Upper lobe of left lung (tissue), 4 donors: Measurements from ENCODE around the gene SULT2B1.

Experiments used
- EP300 ChIP-seq, 4 donors: sonication (generic); formaldehyde crosslinking; IDR thresholded peaks; one replicate each; pipeline ENCODE4 v1.5.1; 2017; ENCODE audit warnings: antibody characterized with exemption in 4 of 4, control low read depth in 2 of 4
- TF ChIP-seq, protein P1 (sequence below), 6 experiments: fragments of 450-650 bp in 4 of 6; fragments of 200-600 bp in 2 of 6; sonication (generic) in 2 of 6; IDR thresholded peaks; one replicate each; pipeline ENCODE4 v1.5.1; 2016 to 2019; ENCODE audit warnings: antibody characterized with exemption in 6 of 6

DNA sequence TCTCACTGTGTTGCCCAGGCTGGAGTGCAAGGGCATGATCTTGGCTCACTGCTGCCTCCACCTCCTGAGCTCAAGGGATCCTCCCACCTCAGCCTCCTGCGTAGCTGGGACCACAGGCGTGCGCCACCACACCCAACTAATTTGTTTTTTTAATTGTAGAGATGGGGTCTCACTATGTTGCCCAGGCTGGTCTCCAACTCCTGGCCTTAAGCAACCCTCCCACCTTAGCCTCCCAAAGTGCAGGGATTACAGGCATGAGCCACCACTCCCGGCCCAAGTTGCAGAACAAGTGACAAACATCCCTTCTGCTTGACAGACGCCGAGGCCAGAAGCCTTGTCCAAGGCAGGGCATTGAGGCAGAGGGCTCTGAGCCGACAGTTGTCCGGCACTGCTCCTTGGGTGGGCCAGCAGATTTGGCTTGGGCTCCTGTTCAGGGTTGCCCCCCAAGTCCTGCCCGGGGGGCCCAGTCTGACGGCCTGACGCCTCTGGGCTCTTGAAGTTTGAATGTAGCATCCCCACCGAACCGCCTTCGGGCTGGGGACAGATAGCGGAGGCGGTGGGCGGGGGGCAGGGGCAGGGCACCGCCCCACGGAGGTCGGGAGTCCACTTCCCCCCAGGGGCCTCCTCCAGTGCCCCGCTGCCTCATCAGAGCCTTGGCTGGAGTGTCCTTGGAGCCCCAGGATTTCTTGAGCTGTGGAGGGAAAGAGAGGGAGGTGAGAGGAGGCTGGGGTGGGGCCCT is 48.9 kb downstream of the SULT2B1 start:
- TF ChIP-seq, protein P1, sequence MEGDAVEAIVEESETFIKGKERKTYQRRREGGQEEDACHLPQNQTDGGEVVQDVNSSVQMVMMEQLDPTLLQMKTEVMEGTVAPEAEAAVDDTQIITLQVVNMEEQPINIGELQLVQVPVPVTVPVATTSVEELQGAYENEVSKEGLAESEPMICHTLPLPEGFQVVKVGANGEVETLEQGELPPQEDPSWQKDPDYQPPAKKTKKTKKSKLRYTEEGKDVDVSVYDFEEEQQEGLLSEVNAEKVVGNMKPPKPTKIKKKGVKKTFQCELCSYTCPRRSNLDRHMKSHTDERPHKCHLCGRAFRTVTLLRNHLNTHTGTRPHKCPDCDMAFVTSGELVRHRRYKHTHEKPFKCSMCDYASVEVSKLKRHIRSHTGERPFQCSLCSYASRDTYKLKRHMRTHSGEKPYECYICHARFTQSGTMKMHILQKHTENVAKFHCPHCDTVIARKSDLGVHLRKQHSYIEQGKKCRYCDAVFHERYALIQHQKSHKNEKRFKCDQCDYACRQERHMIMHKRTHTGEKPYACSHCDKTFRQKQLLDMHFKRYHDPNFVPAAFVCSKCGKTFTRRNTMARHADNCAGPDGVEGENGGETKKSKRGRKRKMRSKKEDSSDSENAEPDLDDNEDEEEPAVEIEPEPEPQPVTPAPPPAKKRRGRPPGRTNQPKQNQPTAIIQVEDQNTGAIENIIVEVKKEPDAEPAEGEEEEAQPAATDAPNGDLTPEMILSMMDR (IDR thresholded peaks at IDR 0.05), result no peak
- no peak for TF ChIP-seq EP300 (IDR thresholded peaks at IDR 0.05)
